Adrenal gland (tissue), 12 donors: Measurements from ENCODE around the gene CARD8. TPM values are rescaled to one million over a fixed set of nuclear protein-coding genes. Genes with fewer than 3 reads are reported as not detected.
"Not testable (repeated sequence)": the region's sequence is repeated elsewhere in the genome, so short reads cannot be mapped to it uniquely, and the experiment has no call there.

Experiments used
- DNase-seq, 7 donors: peaks; one replicate each; pipeline ENCODE4 v3.0.0-alpha.2; 2019 to 2020
- H3K27ac ChIP-seq, 5 donors: fragments of 200-600 bp; sonication (generic) in 4 of 5; 1 replicate in 3 of 5; 2 replicates in 2 of 5; pipeline versions ENCODE4 v1.5.1 to v1.8.0; 2016 to 2020; ENCODE audit warnings: mild to moderate bottlenecking in 1 of 5
- H3K27me3 ChIP-seq: fragments of 200-600 bp; 2 replicates; pipeline ENCODE4 v1.8.0; 2021
- H3K36me3 ChIP-seq, 2 donors: fragments of 200-600 bp; replicated peaks in 1 of 2; 1 replicate in 1 of 2; 2 replicates in 1 of 2; pipeline versions ENCODE4 v1.5.1 to v1.8.0; 2018 to 2022
- H3K4me1 ChIP-seq, 2 donors: fragments of 200-600 bp; replicated peaks in 1 of 2; 1 replicate in 1 of 2; 2 replicates in 1 of 2; pipeline versions ENCODE4 v1.5.1 to v1.8.0; 2018 to 2021
- H3K4me3 ChIP-seq, 4 donors: fragments of 200-600 bp; sonication (generic) in 3 of 4; one replicate each; pipeline ENCODE4 v1.5.1; 2016 to 2018
- H3K9me3 ChIP-seq, 3 donors: fragments of 200-600 bp; sonication (generic) in 1 of 3; replicated peaks in 1 of 3; 1 replicate in 2 of 3; 2 replicates in 1 of 3; pipeline versions ENCODE4 v1.5.1 to v1.8.0; 2016 to 2021
- POLR2A ChIP-seq, 2 donors: fragments of 450-650 bp; IDR thresholded peaks; one replicate each; pipeline ENCODE4 v1.6.1; 2017; ENCODE audit warnings: antibody characterized with exemption in 2 of 2, mild to moderate bottlenecking in 2 of 2, moderate library complexity in 1 of 2
- WGBS, 4 donors: extraction: QIAGEN DNeasy Blood & Tissue Kit in 2 of 4; methylation state at CpG; one replicate each; pipeline versions ENCODE4 v1.1.5 to v1.1.7; 2013 to 2017; 5-methylcytosine and 5-hydroxymethylcytosine counted together
- intact Hi-C, 2 donors: fragments of 100-400 bp; cut with DNase I; formaldehyde crosslinking; loops; one replicate each; pipeline versions ENCODE4 v1.14.1 to v1.15.0; 2022 to 2023
- polyA plus RNA-seq, 3 donors: library from polyadenylated mRNA; stranded (reverse); fragments of 200-250 nt in 2 of 3; fragments of 350-450 nt in 1 of 3; fragmentation: Illumina TruSeq in 1 of 3; extraction: RNeasy Lipid Tissue Mini Kit (QIAGEN cat#74804) in 1 of 3; gene quantifications; one replicate each; pipeline ENCODE4 v1.2.3, GENCODE V29; 2013 to 2014
- total RNA-seq, 9 donors: library from RNA; depleted of rRNA in 4 of 9; stranded (reverse); fragments of >200 nt in 4 of 9; fragments of 120-200 nt in 1 of 9; fragmentation: NEBNext Ultra II Directional in 1 of 9; extraction: Animal tissue kit (Norgen Biotek cat#: 25700) in 1 of 9; gene quantifications; one replicate each; pipeline versions ENCODE4 v1.1.0 to v1.2.4, GENCODE V29; 2013 to 2023
- TF ChIP-seq, protein P1 (sequence below), 6 experiments: fragments of 450-650 bp in 4 of 6; fragments of 200-600 bp in 2 of 6; sonication (generic) in 1 of 6; IDR thresholded peaks; 1 replicate in 5 of 6; 2 replicates in 1 of 6; pipeline versions ENCODE4 v1.5.1 to v1.8.0; 2016 to 2021; ENCODE audit warnings: antibody characterized with exemption in 6 of 6, mild to moderate bottlenecking in 2 of 6, moderate library complexity in 1 of 6
- donor health status: healthy with polysubstance abuse.
- donor health status: Bipolar disorder and iron deficiency.
- donor health status: DM: yes; HTN: yes; CAD: no.
- donor health status: DM: no; HTN: no; CAD: no.
- donor health status: DM: no; HTN: no; CAD: no.
- donor health status: DM: yes; HTN: yes; CAD: no.

Gene CARD8
- total and polyA plus RNA-seq, 12 donors: 14.1 to 48.3 (median 32.7) TPM

- 74 to 78% (median 77%) methylated on average over 3 of the region's 3 CpGs for WGBS, 4 donors
- H3K4me1 ChIP-seq: peaks cover 0 to 11% of the 10 kb centered on the region in 2 donors
- H3K4me3 ChIP-seq: no peak overlapping the region
- DNase-seq: no peak
- intact Hi-C loops: no loop called here
- no peak overlapping the region for H3K27ac ChIP-seq
- no peak for TF ChIP-seq POLR2A (IDR thresholded peaks at IDR 0.05)
- TF ChIP-seq, protein P1, sequence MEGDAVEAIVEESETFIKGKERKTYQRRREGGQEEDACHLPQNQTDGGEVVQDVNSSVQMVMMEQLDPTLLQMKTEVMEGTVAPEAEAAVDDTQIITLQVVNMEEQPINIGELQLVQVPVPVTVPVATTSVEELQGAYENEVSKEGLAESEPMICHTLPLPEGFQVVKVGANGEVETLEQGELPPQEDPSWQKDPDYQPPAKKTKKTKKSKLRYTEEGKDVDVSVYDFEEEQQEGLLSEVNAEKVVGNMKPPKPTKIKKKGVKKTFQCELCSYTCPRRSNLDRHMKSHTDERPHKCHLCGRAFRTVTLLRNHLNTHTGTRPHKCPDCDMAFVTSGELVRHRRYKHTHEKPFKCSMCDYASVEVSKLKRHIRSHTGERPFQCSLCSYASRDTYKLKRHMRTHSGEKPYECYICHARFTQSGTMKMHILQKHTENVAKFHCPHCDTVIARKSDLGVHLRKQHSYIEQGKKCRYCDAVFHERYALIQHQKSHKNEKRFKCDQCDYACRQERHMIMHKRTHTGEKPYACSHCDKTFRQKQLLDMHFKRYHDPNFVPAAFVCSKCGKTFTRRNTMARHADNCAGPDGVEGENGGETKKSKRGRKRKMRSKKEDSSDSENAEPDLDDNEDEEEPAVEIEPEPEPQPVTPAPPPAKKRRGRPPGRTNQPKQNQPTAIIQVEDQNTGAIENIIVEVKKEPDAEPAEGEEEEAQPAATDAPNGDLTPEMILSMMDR (IDR thresholded peaks at IDR 0.05): no peak
- H3K36me3 ChIP-seq: no peaks in the 10 kb centered on the region
- H3K9me3 ChIP-seq: no peaks in the 10 kb centered on the region
- H3K27me3 ChIP-seq: no peaks in the 10 kb centered on the region
These were observed 18.5 kb upstream of the CARD8 start for GRCh38 chr19:48274173-48274572.

DNA sequence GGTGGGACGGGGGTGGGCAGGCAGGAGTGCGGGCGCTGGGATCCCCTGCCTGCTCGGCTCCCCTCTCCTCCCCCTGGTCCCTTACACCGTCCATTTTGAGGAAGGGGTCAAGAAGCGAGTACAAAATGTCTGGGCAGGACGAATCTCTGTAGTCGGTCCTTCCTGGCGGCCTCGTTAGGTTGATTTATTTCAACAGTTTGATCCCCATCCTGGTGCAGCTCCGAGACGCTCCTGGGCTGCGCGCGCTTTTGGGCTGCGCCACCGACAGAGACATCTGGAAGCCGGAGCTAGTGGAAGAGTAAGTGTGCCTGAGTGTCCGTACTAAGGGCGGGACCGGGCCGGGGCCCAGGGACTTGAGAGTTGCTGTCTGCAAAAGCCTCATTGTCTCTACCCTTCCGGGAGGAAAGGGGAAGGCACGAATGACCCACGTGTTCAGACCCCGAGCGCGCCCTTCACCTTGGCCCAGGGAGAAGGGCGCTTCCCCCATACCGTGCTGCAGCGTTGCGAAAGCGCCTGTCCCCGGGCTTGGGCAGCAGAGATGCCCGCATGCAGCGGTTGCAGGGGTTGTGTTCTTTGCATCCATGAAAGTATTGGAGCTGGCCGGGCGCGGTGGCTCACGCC is 15.9 kb upstream of the CARD8 start:
- peak in 5 of 7 donors; percentile 31 to 55 (median 35) for DNase-seq
- peak overlapping the region in 3 of 5 donors; percentile 17 to 42 (median 30) for H3K27ac ChIP-seq
- no peaks in the 10 kb centered on the region for H3K36me3 ChIP-seq
- H3K9me3 ChIP-seq: no peaks in the 10 kb centered on the region
- peaks cover 0 to 11% of the 10 kb centered on the region in 2 donors for H3K4me1 ChIP-seq
- WGBS, 4 donors: 3 to 12% (median 6%) methylated on average over 10 to 40 of the region's 40 CpGs
- intact Hi-C loops: no loop called here
- peak overlapping the region in 2 of 4 donors; percentile 11 to 52 for H3K4me3 ChIP-seq
- no peaks in the 10 kb centered on the region for H3K27me3 ChIP-seq
- no peak for TF ChIP-seq POLR2A (IDR thresholded peaks at IDR 0.05)
- TF ChIP-seq, protein P1 (IDR thresholded peaks at IDR 0.05): no peak

- H3K4me3 ChIP-seq, H3K36me3 ChIP-seq, H3K9me3 ChIP-seq, H3K27me3 ChIP-seq, H3K27ac ChIP-seq: not testable (repeated sequence)
- peak in 1 of 7 donors; percentile 13 for DNase-seq
- WGBS, 4 donors: 78 to 83% (median 81%) methylated on average over 5 to 6 of the region's 6 CpGs
- intact Hi-C loops: loop anchor here in 1 of 2 donors (10.0 kb wide), 1 partner anchor 165 kb away; no protein-coding TSS in a partner anchor
- peaks cover 0 to 11% of the 10 kb centered on the region in 2 donors for H3K4me1 ChIP-seq
These were observed 13.9 kb upstream of the CARD8 start for GRCh38 chr19:48269617-48270026.

DNA sequence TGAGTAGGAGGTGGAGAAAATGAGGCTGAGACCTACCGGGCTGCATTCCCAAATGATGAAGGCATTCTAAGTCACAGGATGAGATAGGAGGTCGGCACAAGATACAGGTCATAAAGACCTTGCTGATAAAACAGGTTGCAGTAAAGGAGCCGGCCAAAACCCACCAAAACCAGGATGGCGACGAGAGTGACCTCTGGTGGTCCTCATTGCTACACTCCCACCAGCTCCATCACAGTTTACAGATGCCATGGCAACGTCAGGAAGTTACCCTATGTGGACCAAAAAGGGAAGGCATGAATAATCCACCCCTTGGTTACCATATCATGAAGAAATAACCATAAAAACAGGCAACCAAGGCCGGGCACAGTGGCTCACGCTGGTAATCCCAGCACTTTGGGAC is 9.6 kb upstream of the CARD8 start:
- H3K9me3 ChIP-seq, H3K36me3 ChIP-seq, DNase-seq, H3K4me1 ChIP-seq, H3K27ac ChIP-seq, H3K27me3 ChIP-seq, H3K4me3 ChIP-seq: not testable (repeated sequence)
- intact Hi-C loops: loop anchor here in 1 of 2 donors (10.0 kb wide), 1 partner anchor 161 kb away; no protein-coding TSS in a partner anchor
- WGBS, 4 donors: 29 to 49% (median 44%) methylated on average over 6 to 8 of the region's 8 CpGs

GRCh38 chr19:48260359-48260714 is 4.6 kb upstream of the CARD8 start:
- DNase-seq: peak in 1 of 7 donors; percentile 34
- not testable (repeated sequence) for H3K9me3 ChIP-seq, H3K27me3 ChIP-seq, H3K36me3 ChIP-seq, H3K4me1 ChIP-seq
- intact Hi-C loops: loop anchor here in 1 of 2 donors (10.0 kb wide), 1 partner anchor 156 kb away; no protein-coding TSS in a partner anchor
- H3K4me3 ChIP-seq: peak overlapping the region in 1 of 4 donors; percentile 89
- peak overlapping the region; percentile 84 to 98 (median 90) for H3K27ac ChIP-seq
- 53 to 59% (median 56%) methylated on average over 8 of the region's 8 CpGs for WGBS, 4 donors

DNA sequence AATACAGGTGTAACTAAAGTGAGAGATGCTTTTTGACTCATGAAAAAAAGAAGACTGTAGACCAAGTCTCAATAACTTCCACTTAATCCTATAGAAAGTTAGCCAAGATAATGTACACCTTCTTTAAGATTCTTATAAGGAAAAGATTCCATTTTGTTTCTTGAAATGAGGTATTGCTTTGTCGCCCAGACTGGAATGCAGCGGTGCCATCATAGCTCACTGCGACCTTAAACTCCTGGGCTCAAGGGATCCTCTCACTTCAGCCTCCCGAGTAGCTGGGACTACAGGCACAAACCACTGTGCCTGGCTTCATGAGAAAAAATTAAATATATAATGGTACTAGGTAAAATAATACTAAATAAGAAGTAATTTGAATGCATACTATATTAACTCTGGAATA is 3.3 kb upstream of the CARD8 start:
- H3K36me3 ChIP-seq, H3K4me3 ChIP-seq, H3K27me3 ChIP-seq, intact Hi-C loops, H3K9me3 ChIP-seq: not testable (repeated sequence)
- WGBS, 4 donors: 57 to 78% (median 66%) methylated on average over 4 of the region's 4 CpGs
- Histone ChIP-seq H3K27ac (peak overlapping the region in 1 of 5 donors; percentile 93), H3K4me1 (peaks cover 12 to 22% of the 10 kb centered on the region in 2 donors)
- peak in 1 of 7 donors; percentile 36 for DNase-seq
